HTERT RPE-1 (cell line): Measurements from ENCODE around the gene GABRB2.

Source experiments
- in situ Hi-C: fragments of 300-500 bp; cut with MboI; formaldehyde crosslinking; loops from 4 replicates; pipeline ENCODE4 v1.14.3; 2020; ENCODE audit warnings: low sequenced_read_pairs

GABRB2 gene

DNA sequence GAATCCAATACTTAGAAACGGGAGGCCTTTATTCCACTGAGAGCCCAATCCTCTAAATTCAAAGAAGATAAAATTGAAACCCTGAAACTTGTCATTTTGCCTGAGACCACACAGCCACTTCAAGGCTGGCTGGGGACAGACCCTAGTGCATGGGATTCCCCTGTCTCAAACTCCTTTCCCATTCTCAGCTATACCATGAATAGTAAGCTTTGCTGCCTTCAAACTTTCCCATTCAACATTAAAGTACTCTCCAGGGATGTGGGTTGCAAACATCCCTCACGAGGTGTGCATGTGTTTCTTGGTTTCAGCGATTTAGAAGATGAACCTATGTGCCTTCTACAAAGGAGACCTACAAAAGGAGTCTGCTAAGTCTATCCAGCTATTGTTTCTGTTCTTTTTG lies 64.6 kb downstream of the GABRB2 start:
- in situ Hi-C loops, result no loop called here

- in situ Hi-C loops, result no loop called here
Measured at GRCh38 chr5:161471211-161471950, 75.1 kb downstream of the GABRB2 start.

- in situ Hi-C loops, result no loop called here
Measured at GRCh38 chr5:161467703-161468102, 78.8 kb downstream of the GABRB2 start.

GRCh38 chr5:161460741-161461140 lies 85.8 kb downstream of the GABRB2 start:
- in situ Hi-C loops, result no loop called here

DNA sequence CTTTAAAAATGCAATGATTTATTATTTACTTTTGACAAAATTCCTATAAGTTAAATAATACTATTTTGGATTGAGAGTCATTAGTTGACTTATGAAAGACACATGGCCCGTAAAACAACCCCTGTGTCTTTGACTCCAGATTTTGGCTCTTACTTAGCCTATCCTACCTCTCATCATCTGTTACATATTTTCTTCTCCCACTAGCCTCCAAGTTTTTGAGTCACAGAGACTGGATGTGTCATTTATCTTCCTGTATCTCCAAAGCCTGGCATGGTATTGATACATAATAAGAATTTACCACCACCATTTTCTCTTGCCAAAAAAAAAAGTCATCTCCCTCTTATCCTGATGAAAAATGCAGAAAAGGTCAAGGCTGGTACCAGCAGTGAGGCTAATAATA lies 99.9 kb downstream of the GABRB2 start:
- in situ Hi-C loops, result no loop called here

DNA sequence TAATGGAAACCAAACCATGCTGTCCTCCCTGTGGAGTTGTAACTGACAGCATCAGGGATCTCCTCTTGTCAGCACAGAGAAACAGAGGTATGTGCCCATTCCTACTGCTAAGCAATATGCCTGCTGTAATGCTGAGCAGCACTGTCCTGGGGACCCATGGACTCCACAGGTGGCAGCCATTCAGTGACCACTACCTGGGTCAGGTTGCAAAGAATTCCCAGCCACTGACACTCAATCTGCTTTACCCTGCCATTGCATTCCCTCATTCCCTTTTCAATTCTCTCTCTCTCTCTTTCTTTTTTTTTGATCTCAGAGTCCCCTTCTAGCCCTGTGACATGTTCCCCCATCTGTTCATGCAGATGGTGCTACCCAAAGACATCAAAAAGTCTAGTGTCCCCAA lies 104.1 kb downstream of the GABRB2 start:
- in situ Hi-C loops, result no loop called here

DNA sequence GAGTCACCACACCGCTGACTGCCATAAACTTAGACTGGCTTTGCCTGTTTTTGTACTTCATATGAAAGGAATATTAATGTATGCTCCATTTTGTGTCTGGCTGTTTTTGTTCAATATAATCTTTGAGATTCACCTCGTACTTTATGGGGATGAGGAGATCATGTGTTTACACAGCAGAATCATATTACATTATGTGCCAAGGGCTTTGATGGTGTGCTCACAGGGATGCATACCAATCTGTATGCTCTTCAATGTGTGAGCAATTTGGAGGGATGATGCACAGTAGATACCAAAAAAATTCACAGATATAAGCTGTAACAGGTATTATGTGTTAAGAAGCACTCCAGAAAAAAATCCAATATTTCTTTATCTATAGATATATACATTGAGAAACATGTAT lies 113.7 kb downstream of the GABRB2 start:
- in situ Hi-C loops, result no loop called here

- in situ Hi-C loops, result no loop called here
Measured at GRCh38 chr5:161431963-161432362, 114.6 kb downstream of the GABRB2 start.

DNA sequence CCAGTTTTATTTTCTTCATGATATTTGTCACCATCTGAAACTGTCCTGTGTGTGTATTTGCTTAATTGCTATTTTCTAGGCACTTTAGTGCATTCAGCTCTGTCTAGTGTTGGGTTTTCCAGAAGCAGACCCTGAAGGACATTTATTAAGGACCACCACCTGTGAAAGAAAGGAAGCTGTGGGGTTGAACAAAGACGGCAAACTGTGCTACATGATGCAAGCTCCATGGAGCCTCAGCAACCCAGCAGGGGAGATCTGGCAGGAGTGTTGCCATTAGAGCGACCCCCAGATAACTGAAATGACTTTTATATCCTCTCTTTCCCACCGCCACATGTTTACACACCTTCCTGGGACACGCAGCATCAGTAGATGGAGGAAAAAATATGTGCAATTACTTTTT lies 125.5 kb downstream of the GABRB2 start:
- in situ Hi-C loops, result no loop called here

DNA sequence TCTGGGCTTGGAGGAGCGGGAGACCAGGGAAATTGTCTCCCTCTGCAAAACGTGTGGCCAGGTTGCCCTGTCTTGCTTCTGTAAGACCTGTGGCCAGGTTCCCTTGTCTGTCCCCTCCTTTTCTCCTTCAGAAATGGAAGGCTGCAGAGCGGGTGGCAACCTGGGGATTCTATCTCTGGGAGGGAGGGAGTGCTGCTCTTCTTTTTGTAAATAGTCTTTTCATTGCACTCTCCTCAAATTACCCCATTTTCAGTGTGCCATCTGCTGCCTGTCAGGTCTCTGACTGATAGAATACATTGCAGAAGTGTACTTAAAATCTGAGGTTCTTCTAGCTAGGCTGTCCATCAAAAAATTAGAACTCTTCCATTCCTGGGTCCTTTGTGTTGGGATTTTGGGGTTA lies 126.0 kb downstream of the GABRB2 start:
- in situ Hi-C loops, result no loop called here

DNA sequence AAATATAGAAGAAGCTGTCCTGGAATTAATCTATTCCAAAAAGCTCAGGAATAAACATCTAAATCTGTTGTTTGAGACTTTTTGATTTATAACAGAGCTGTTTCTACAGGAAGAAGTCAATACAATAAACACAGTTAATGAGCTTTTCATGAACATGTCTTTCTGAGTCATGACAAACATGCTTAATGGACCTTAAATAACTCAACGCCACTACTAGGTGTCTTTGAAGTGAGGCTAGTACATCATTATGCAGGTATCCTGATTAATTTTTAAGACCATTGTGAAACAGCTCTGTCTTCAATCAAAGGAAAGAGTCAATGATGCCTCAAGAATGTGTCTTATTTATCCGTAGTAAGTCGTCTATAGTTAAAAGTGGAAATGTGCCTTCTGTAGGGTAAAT lies 131.6 kb downstream of the GABRB2 start:
- in situ Hi-C loops, result no loop called here

GRCh38 chr5:161414037-161414436 lies 132.5 kb downstream of the GABRB2 start:
- in situ Hi-C loops, result no loop called here

- in situ Hi-C loops, result no loop called here
Measured at GRCh38 chr5:161412792-161413191, 133.7 kb downstream of the GABRB2 start.

- in situ Hi-C loops, result no loop called here
Measured at GRCh38 chr5:161411156-161411555, 135.4 kb downstream of the GABRB2 start.

DNA sequence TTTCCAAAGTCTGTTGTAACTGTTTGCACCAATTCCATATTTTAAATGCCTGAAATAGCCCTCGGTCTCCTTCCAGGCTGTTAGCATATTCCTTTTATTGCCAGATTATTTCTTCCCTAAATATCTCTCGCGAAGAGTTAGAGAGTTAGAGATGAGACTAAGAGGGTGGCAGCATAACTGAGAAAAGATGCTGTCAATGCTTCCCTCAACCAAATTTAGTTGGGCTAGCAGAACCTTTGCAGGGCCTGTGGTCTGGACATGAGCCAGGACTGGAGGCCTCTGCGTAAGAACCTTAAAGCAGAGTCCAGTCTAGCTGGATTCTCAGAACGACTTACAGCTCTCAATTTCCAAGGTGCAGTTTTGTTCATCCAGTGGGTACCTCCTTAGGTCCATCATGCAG lies 135.9 kb downstream of the GABRB2 start:
- in situ Hi-C loops, result no loop called here

- in situ Hi-C loops, result no loop called here
Measured at GRCh38 chr5:161409471-161409870, 137.1 kb downstream of the GABRB2 start.

GRCh38 chr5:161406880-161407279 lies 139.6 kb downstream of the GABRB2 start:
- in situ Hi-C loops, result no loop called here

DNA sequence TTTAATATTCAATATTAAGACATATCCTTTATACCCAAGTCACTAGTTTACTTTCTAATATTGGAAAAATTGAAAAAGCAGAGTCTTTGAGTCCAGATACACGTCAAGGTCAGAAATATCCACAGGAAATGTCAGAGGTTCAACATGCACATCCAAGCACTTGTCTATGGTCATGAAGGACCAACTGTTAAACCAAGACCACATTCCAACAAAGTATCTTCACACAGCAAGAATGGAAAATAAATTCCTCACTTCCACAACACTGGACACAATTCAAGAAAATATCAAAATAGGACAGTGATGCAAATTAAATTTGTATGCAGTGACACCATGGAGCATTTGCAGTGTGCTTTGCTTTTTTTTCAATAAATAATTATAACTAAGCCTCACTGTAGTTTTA lies 142.5 kb downstream of the GABRB2 start:
- in situ Hi-C loops, result no loop called here

- in situ Hi-C loops, result no loop called here
Measured at GRCh38 chr5:161403121-161403520, 143.4 kb downstream of the GABRB2 start.

DNA sequence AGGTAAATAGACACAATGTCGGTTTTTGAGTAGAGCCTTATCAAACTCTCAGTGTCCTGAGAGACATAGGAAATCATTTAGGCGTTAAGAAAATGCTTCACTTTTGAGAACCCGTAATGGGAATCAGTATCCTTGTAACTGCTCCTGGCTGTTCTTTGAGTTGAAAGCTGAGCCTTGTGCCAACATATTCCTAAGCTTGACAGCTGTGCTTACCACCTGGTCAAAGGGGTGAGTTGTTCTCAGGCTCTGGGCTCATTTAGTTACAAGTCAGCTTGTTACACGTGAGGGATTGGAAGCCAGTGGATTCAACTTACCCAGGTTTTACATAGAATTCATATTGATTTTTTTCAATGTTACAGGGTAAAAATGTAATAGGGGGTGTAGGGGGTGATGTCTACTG lies 145.9 kb downstream of the GABRB2 start:
- in situ Hi-C loops, result no loop called here

DNA sequence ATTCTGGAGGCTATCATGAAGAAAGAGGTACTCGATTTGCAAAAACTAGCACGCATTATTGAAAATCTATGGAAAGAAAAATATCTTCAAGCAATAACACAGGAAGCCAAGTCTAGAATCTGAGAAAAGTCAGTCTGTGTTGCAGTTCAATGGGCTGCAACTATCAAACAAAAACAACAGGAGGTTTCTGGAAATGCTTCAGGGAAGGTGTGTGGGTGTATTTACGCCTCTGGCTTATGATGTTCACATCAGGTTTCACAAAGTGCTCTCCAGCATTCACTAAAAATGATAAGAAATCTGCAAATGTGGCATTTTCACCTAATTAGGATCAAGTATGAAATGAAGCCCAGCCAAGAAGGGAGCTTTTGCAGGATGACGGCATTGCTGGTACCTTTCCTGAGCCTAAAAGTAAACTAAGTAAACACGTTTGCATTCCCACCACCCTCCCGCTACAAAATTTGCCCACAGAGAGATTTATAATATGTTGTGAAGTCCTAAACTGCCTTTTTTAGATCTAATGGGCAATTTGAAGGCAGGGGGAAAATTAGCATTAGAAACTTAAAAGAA lies 146.4 kb downstream of the GABRB2 start:
- in situ Hi-C loops, result no loop called here

- in situ Hi-C loops, result no loop called here
Measured at GRCh38 chr5:161397448-161397847, 149.1 kb downstream of the GABRB2 start.

GRCh38 chr5:161396171-161396570 lies 150.4 kb downstream of the GABRB2 start:
- in situ Hi-C loops, result no loop called here
